H9 (cell line): ENCODE data around the gene HADH. TPM values are rescaled to one million over a fixed set of nuclear protein-coding genes. Genes with fewer than 3 reads are reported as not detected.

Experiments used
- DNase-seq: peaks from one replicate; pipeline ENCODE4 v3.0.0-alpha.2; 2017
- H2AFZ ChIP-seq: one replicate; pipeline ENCODE4 v1.6.1; 2013; ENCODE audit warnings: mild to moderate bottlenecking, low read length, control low read depth, moderate library complexity
- H2AK5ac ChIP-seq: 2 replicates; pipeline ENCODE4 v1.6.1; 2013; ENCODE audit warnings: low read length, control low read depth, mixed read lengths; ENCODE audit not compliant: insufficient read length
- H2BK120ac ChIP-seq: one replicate; pipeline ENCODE4 v1.6.1; 2013; ENCODE audit warnings: low read depth, mild to moderate bottlenecking, low read length, control low read depth, inconsistent platforms; ENCODE audit not compliant: poor library complexity, severe bottlenecking
- H2BK12ac ChIP-seq: 2 replicates; pipeline ENCODE4 v1.6.1; 2013; ENCODE audit warnings: low read length, control low read depth, mixed read lengths, low read depth; ENCODE audit not compliant: insufficient read length
- H2BK15ac ChIP-seq: 2 replicates; pipeline ENCODE4 v1.6.1; 2013; ENCODE audit warnings: low read depth, low read length, control low read depth
- H2BK20ac ChIP-seq: one replicate; pipeline ENCODE4 v1.6.1; 2013; ENCODE audit warnings: low read depth, mild to moderate bottlenecking, low read length, control low read depth, inconsistent platforms; ENCODE audit not compliant: poor library complexity, severe bottlenecking
- H2BK5ac ChIP-seq: 2 replicates; pipeline ENCODE4 v1.6.1; 2013; ENCODE audit warnings: low read length, control low read depth, mixed read lengths; ENCODE audit not compliant: insufficient read length
- H3K14ac ChIP-seq: 2 replicates; pipeline ENCODE4 v1.6.1; 2013; ENCODE audit warnings: low read length, control low read depth; ENCODE audit not compliant: insufficient read depth
- H3K18ac ChIP-seq: 2 replicates; pipeline ENCODE4 v1.6.1; 2013; ENCODE audit warnings: low read depth, mild to moderate bottlenecking, mixed read lengths, low read length, control low read depth; ENCODE audit not compliant: insufficient read length
- H3K23ac ChIP-seq: 2 replicates; pipeline ENCODE4 v1.6.1; 2013; ENCODE audit warnings: low read length, control low read depth, mixed read lengths, low read depth; ENCODE audit not compliant: insufficient read length
- H3K23me2 ChIP-seq: 2 replicates; pipeline ENCODE4 v1.6.1; 2013; ENCODE audit warnings: low read depth, mild to moderate bottlenecking, mixed read lengths, low read length, control low read depth; ENCODE audit not compliant: insufficient read length, poor library complexity, severe bottlenecking
- H3K27ac ChIP-seq: 2 replicates; pipeline ENCODE4 v1.5.1; 2013; ENCODE audit warnings: low read length, control low read depth, mixed read lengths, low read depth; ENCODE audit not compliant: insufficient read length
- H3K27me3 ChIP-seq: 2 replicates; pipeline ENCODE4 v1.6.1; 2013; ENCODE audit warnings: low read length, control low read depth, inconsistent platforms; ENCODE audit not compliant: insufficient read depth
- H3K4ac ChIP-seq: 2 replicates; pipeline ENCODE4 v1.6.1; 2013; ENCODE audit warnings: low read depth, mild to moderate bottlenecking, control low read depth, inconsistent platforms, low read length, moderate library complexity
- H3K4me1 ChIP-seq: 2 replicates; pipeline ENCODE4 v1.6.1; 2013; ENCODE audit warnings: low read length, control low read depth, inconsistent platforms; ENCODE audit not compliant: insufficient read depth
- H3K4me2 ChIP-seq: 2 replicates; pipeline ENCODE4 v1.6.1; 2013; ENCODE audit warnings: low read length, control low read depth, mixed read lengths; ENCODE audit not compliant: insufficient read length, insufficient read depth
- H3K56ac ChIP-seq: 2 replicates; pipeline ENCODE4 v1.6.1; 2013; ENCODE audit warnings: low read depth, mild to moderate bottlenecking, mixed read lengths, low read length, control low read depth; ENCODE audit not compliant: insufficient read length
- H3K79me1 ChIP-seq: 2 replicates; pipeline ENCODE4 v1.6.1; 2013; ENCODE audit warnings: low read depth, mild to moderate bottlenecking, moderate library complexity, low read length, control low read depth, inconsistent platforms; ENCODE audit not compliant: insufficient read depth, poor library complexity, severe bottlenecking
- H3K79me2 ChIP-seq: 2 replicates; pipeline ENCODE4 v1.6.1; 2013; ENCODE audit warnings: low read length, control low read depth, inconsistent platforms; ENCODE audit not compliant: insufficient read depth
- H3K9ac ChIP-seq: 2 replicates; pipeline ENCODE4 v1.6.1; 2013; ENCODE audit warnings: low read length, control low read depth, mixed read lengths; ENCODE audit not compliant: insufficient read length; ENCODE audit errors: extremely low read depth
- H3K9me3 ChIP-seq: one replicate; pipeline ENCODE4 v1.6.1; 2013; ENCODE audit warnings: low read depth, low read length, inconsistent platforms; ENCODE audit not compliant: control insufficient read depth
- H3T11ph ChIP-seq: one replicate; pipeline ENCODE4 v1.6.1; 2013; ENCODE audit warnings: mild to moderate bottlenecking, low read length, control low read depth, inconsistent platforms
- H4K20me1 ChIP-seq: one replicate; pipeline ENCODE4 v1.6.1; 2013; ENCODE audit not compliant: control insufficient read depth, insufficient read length, insufficient read depth
- H4K5ac ChIP-seq: 2 replicates; pipeline ENCODE4 v1.6.1; 2013; ENCODE audit warnings: low read depth, mild to moderate bottlenecking, mixed read lengths, low read length, control low read depth; ENCODE audit not compliant: insufficient read length
- H4K8ac ChIP-seq: replicated peaks from 2 replicates; pipeline ENCODE4 v1.6.1; 2013; ENCODE audit warnings: low read length, control low read depth, mixed read lengths, low read depth; ENCODE audit not compliant: insufficient read length
- H4K91ac ChIP-seq: 2 replicates; pipeline ENCODE4 v1.6.1; 2013; ENCODE audit warnings: low read depth, mild to moderate bottlenecking, moderate library complexity, mixed read lengths, low read length, control low read depth; ENCODE audit not compliant: insufficient read length
- H3K27ac Mint-ChIP-seq, 3 experiments: 2 replicates in 2 of 3; 3 replicates in 1 of 3; pipeline ENCODE4 v1.8.0; 2020 to 2021; ENCODE audit warnings: mixed read lengths in 3 of 3, mild to moderate bottlenecking in 1 of 3, moderate library complexity in 1 of 3
- H3K27me3 Mint-ChIP-seq: 2 replicates; pipeline ENCODE4 v1.8.0; 2021; ENCODE audit warnings: low read depth, mild to moderate bottlenecking, moderate library complexity, mixed read lengths
- H3K36me3 Mint-ChIP-seq, 3 experiments: 2 replicates in 2 of 3; 3 replicates in 1 of 3; pipeline ENCODE4 v1.8.0; 2020 to 2021; ENCODE audit warnings: low read depth in 3 of 3, mixed read lengths in 3 of 3; ENCODE audit not compliant: insufficient read depth in 1 of 3
- H3K4me1 Mint-ChIP-seq, 2 experiments: 2 replicates each; pipeline ENCODE4 v1.8.0; 2020; ENCODE audit warnings: mixed read lengths in 2 of 2
- H3K4me3 Mint-ChIP-seq, 2 experiments: 2 replicates in 1 of 2; 3 replicates in 1 of 2; pipeline ENCODE4 v1.8.0; 2020 to 2021; ENCODE audit warnings: mild to moderate bottlenecking in 2 of 2, mixed read lengths in 2 of 2, moderate library complexity in 1 of 2
- H3K9me3 Mint-ChIP-seq, 2 experiments: 2 replicates in 1 of 2; 3 replicates in 1 of 2; pipeline ENCODE4 v1.8.0; 2020; ENCODE audit warnings: mild to moderate bottlenecking in 2 of 2, mixed read lengths in 2 of 2, moderate library complexity in 1 of 2
- CTCF ChIP-seq: fragments of 200-600 bp; sonication (generic); conservative IDR thresholded peaks from 3 replicates; pipeline ENCODE4 v1.8.0; 2021; ENCODE audit warnings: antibody characterized with exemption, mild to moderate bottlenecking
- WGBS: extraction: QIAGEN DNeasy Blood & Tissue Kit; methylation state at CpG from one replicate; pipeline ENCODE4 v1.1.7; 2013; ENCODE audit warnings: missing lambda C conversion rate, low lambda C conversion rate, mixed read lengths; ENCODE audit not compliant: insufficient read length; ENCODE audit errors: extremely low coverage; 5-methylcytosine and 5-hydroxymethylcytosine counted together
- total RNA-seq: library from RNA; stranded (reverse); gene quantifications from 2 replicates; pipeline ENCODE4 v1.2.1, GENCODE V29; 2021

The HADH gene
- total RNA-seq, 1 experiment from 2014 or later = 44.4 TPM

- Histone ChIP-seq H4K20me1 (no peaks in the 10 kb centered on the region), H3K23ac (no peak overlapping the region), H3K14ac (no peak overlapping the region), H2AFZ (no peak overlapping the region), H4K8ac (no peak overlapping the region), H3K23me2 (no peaks in the 10 kb centered on the region), H3K9me3 (no peaks in the 10 kb centered on the region), H3T11ph (no peak overlapping the region), H2BK5ac (no peak overlapping the region), H3K4me1 (no peaks in the 10 kb centered on the region), H3K27me3 (no peaks in the 10 kb centered on the region), H2BK20ac (no peak overlapping the region), H3K4me2 (no peak overlapping the region), H3K9ac (no peak overlapping the region), H2BK120ac (no peak overlapping the region), H2BK15ac (no peak overlapping the region), H3K79me1 (no peaks in the 10 kb centered on the region), H3K4ac (no peak overlapping the region), H3K56ac (no peak overlapping the region), H3K79me2 (no peaks in the 10 kb centered on the region), H3K27ac (no peak overlapping the region), H4K91ac (no peak overlapping the region), H4K5ac (no peak overlapping the region), H2BK12ac (no peak overlapping the region), H2AK5ac (no peak overlapping the region), H3K18ac (no peak overlapping the region)
- Mint-ChIP-seq H3K36me3 (no peaks in the 10 kb centered on the region), H3K9me3 (no peaks in the 10 kb centered on the region), H3K4me1 (no peaks in the 10 kb centered on the region), H3K4me3 (no peak overlapping the region), H3K27me3 (no peaks in the 10 kb centered on the region; the same call in 1 of the 2 replicates), H3K27ac (no peak overlapping the region)
- TF ChIP-seq CTCF = no peak
- no peak for DNase-seq
- WGBS = no CpG with 5 or more reads among the region's 3 CpGs
Measured at GRCh38 chr4:107974523-107974922, 15.2 kb upstream of the HADH start.
